H1 (cell line): ENCODE measurements around the gene DAPK1. TPM values are rescaled to one million over a fixed set of nuclear protein-coding genes. Genes with fewer than 3 reads are reported as not detected.

Source experiments
- CTCF ChIA-PET: fragments of 300-600 bp; sonication (Branson Sonifier 250); formaldehyde crosslinking; loops from one replicate; lab custom pipeline; 2021; ENCODE audit not compliant: partially characterized antibody; lab: Charles Lee
- POLR2A ChIA-PET: fragments of 300-600 bp; sonication (Branson Sonifier 250); formaldehyde crosslinking; loops from one replicate; lab custom pipeline; 2021; ENCODE audit warnings: inconsistent platforms; ENCODE audit not compliant: partially characterized antibody; lab: Charles Lee
- DNase-seq, 2 experiments: peaks; one replicate each; pipeline versions ENCODE4 v3.0.0 to v3.0.0-alpha.2; 2010 to 2022; ENCODE audit warnings: low spot score in 2 of 2, low read depth in 1 of 2, mixed read lengths in 1 of 2
- FAIRE-seq: peaks from 2 replicates; lab custom pipeline; 2011; peaks lifted over from hg19 to GRCh38; lab: Jason Lieb, UNC
- H2AFZ ChIP-seq: 2 replicates; pipeline ENCODE4 v1.8.1; 2012; ENCODE audit warnings: low read length, inconsistent platforms
- H2AK5ac ChIP-seq: 2 replicates; pipeline ENCODE4 v1.6.1; 2013; ENCODE audit warnings: low read depth, low read length
- H2BK120ac ChIP-seq: replicated peaks from 2 replicates; pipeline ENCODE3; 2013; ENCODE audit warnings: low read depth, low read length, inconsistent platforms
- H2BK12ac ChIP-seq: 2 replicates; pipeline ENCODE4 v1.6.1; 2013; ENCODE audit warnings: low read depth, low read length
- H2BK15ac ChIP-seq: 2 replicates; pipeline ENCODE4 v1.6.1; 2013; ENCODE audit warnings: low read length
- H2BK20ac ChIP-seq: 2 replicates; pipeline ENCODE4 v1.6.1; 2013; ENCODE audit warnings: low read length
- H2BK5ac ChIP-seq: 2 replicates; pipeline ENCODE4 v1.6.1; 2013; ENCODE audit warnings: low read depth, low read length
- H3K14ac ChIP-seq: 2 replicates; pipeline ENCODE4 v1.6.1; 2013; ENCODE audit warnings: inconsistent platforms; ENCODE audit not compliant: insufficient read length
- H3K18ac ChIP-seq: 2 replicates; pipeline ENCODE4 v1.6.1; 2013; ENCODE audit warnings: low read length; ENCODE audit errors: extremely low read depth
- H3K23ac ChIP-seq: 2 replicates; pipeline ENCODE4 v1.6.1; 2013; ENCODE audit warnings: inconsistent platforms; ENCODE audit not compliant: insufficient read length
- H3K23me2 ChIP-seq: 2 replicates; pipeline ENCODE4 v1.6.1; 2013; ENCODE audit warnings: low read depth, low read length
- H3K27ac ChIP-seq: 2 replicates; pipeline ENCODE4 v1.6.1; 2011; ENCODE audit warnings: low read depth, low read length, inconsistent platforms
- H3K27me3 ChIP-seq, 4 experiments: replicated peaks in 1 of 4; 1 replicate in 1 of 4; 2 replicates in 3 of 4; pipeline versions ENCODE4 v1.6.1 to v1.8.1; 2011 to 2013; ENCODE audit warnings: low read length in 3 of 4, mild to moderate bottlenecking in 3 of 4, inconsistent platforms in 2 of 4, mixed read lengths in 2 of 4, moderate library complexity in 1 of 4; ENCODE audit not compliant: control insufficient read depth in 3 of 4, insufficient read depth in 3 of 4; ENCODE audit errors: extremely low read depth in 1 of 4
- H3K36me3 ChIP-seq, 4 experiments: 2 replicates each; pipeline versions ENCODE4 v1.6.1 to v1.8.1; 2011 to 2013; ENCODE audit warnings: mild to moderate bottlenecking in 4 of 4, low read length in 3 of 4, moderate library complexity in 2 of 4, control low read depth in 1 of 4, inconsistent platforms in 1 of 4; ENCODE audit not compliant: insufficient read depth in 4 of 4, control insufficient read depth in 2 of 4
- H3K4ac ChIP-seq: replicated peaks from 2 replicates; pipeline ENCODE3; 2013; ENCODE audit warnings: low read length, low read depth, mixed read lengths, inconsistent platforms; ENCODE audit not compliant: insufficient read length
- H3K4me1 ChIP-seq, 4 experiments: replicated peaks in 1 of 4; 1 replicate in 1 of 4; 2 replicates in 3 of 4; pipeline versions ENCODE4 v1.6.1 to v1.8.1; 2011 to 2013; ENCODE audit warnings: low read length in 3 of 4, inconsistent platforms in 2 of 4, mixed read lengths in 1 of 4; ENCODE audit not compliant: insufficient read depth in 4 of 4, control insufficient read depth in 3 of 4
- H3K4me2 ChIP-seq, 2 experiments: 2 replicates each; pipeline versions ENCODE4 v1.6.1 to v1.8.1; 2011 to 2013; ENCODE audit warnings: low read depth in 2 of 2, low read length in 2 of 2, control low read depth in 1 of 2, inconsistent platforms in 1 of 2, mild to moderate bottlenecking in 1 of 2; ENCODE audit not compliant: insufficient read depth in 1 of 2
- H3K4me3 ChIP-seq, 4 experiments: fragments of 200-600, 300-600 bp in 1 of 4; sonication (generic), shearing (Covaris generic), sonication (Bioruptor Twin) in 1 of 4; 2 replicates each; pipeline versions ENCODE4 v1.5.1 to v1.8.1; 2011 to 2016; ENCODE audit warnings: low read length in 4 of 4, low read depth in 3 of 4, control low read depth in 2 of 4, inconsistent platforms in 2 of 4, mild to moderate bottlenecking in 2 of 4, mixed read lengths in 1 of 4, moderate library complexity in 1 of 4; ENCODE audit not compliant: insufficient read depth in 2 of 4; ENCODE audit errors: extremely low read depth in 1 of 4
- H3K56ac ChIP-seq: replicated peaks from 2 replicates; pipeline ENCODE3; 2013; ENCODE audit warnings: low read depth, mild to moderate bottlenecking, mixed read lengths, low read length, inconsistent platforms; ENCODE audit not compliant: insufficient read length
- H3K79me1 ChIP-seq: 2 replicates; pipeline ENCODE4 v1.6.1; 2013; ENCODE audit warnings: low read depth, low read length, control low read depth
- H3K79me2 ChIP-seq, 2 experiments: 2 replicates each; pipeline versions ENCODE4 v1.6.1 to v1.8.1; 2012 to 2013; ENCODE audit warnings: low read length in 2 of 2, mild to moderate bottlenecking in 2 of 2, inconsistent platforms in 1 of 2; ENCODE audit not compliant: insufficient read depth in 2 of 2, control insufficient read depth in 1 of 2
- H3K9ac ChIP-seq, 4 experiments: replicated peaks in 1 of 4; 1 replicate in 1 of 4; 2 replicates in 3 of 4; pipeline versions ENCODE4 v1.6.1 to v1.8.1; 2011 to 2013; ENCODE audit warnings: low read depth in 3 of 4, low read length in 3 of 4, control low read depth in 2 of 4, mild to moderate bottlenecking in 2 of 4, moderate library complexity in 2 of 4, inconsistent platforms in 1 of 4; ENCODE audit errors: extremely low read depth in 1 of 4
- H3K9me3 ChIP-seq, 2 experiments: 2 replicates each; pipeline versions ENCODE4 v1.6.1 to v1.8.1; 2012 to 2013; ENCODE audit warnings: mild to moderate bottlenecking in 2 of 2, moderate library complexity in 2 of 2, control low read depth in 1 of 2, inconsistent platforms in 1 of 2, low read depth in 1 of 2, low read length in 1 of 2, mixed read lengths in 1 of 2; ENCODE audit not compliant: insufficient read depth in 2 of 2
- H4K20me1 ChIP-seq, 2 experiments: replicated peaks in 1 of 2; 2 replicates each; pipeline versions ENCODE3 to v1.8.1; 2011 to 2013; ENCODE audit warnings: inconsistent platforms in 2 of 2, low read length in 2 of 2, mild to moderate bottlenecking in 1 of 2; ENCODE audit not compliant: insufficient read depth in 2 of 2, control insufficient read depth in 1 of 2
- H4K5ac ChIP-seq: 2 replicates; pipeline ENCODE4 v1.6.1; 2013; ENCODE audit warnings: low read length, low read depth, mixed read lengths, inconsistent platforms; ENCODE audit not compliant: insufficient read length
- H4K8ac ChIP-seq: 2 replicates; pipeline ENCODE4 v1.8.0; 2013; ENCODE audit warnings: mild to moderate bottlenecking, moderate library complexity, low read length, inconsistent platforms; ENCODE audit not compliant: insufficient read depth; ENCODE audit errors: extremely low read depth
- H4K91ac ChIP-seq: replicated peaks from 2 replicates; pipeline ENCODE3; 2013; ENCODE audit warnings: low read length, mixed read lengths, inconsistent platforms; ENCODE audit not compliant: insufficient read length
- ATF3 ChIP-seq: IDR thresholded peaks from 2 replicates; pipeline ENCODE4 v1.6.1; 2011; ENCODE audit warnings: low read depth, mild to moderate bottlenecking, low read length; ENCODE audit not compliant: insufficient read depth
- CBX8 ChIP-seq: fragments of 300-800, 300-1000 bp; sonication (generic); IDR thresholded peaks from 2 replicates; pipeline ENCODE4 v1.7.1; 2016; ENCODE audit warnings: low read depth, low read length, borderline replicate concordance
- CREB1 ChIP-seq: IDR thresholded peaks from 2 replicates; pipeline ENCODE4 v1.6.1; 2012; ENCODE audit warnings: inconsistent platforms
- GABPA ChIP-seq: IDR thresholded peaks from 2 replicates; pipeline ENCODE4 v1.6.1; 2011; ENCODE audit warnings: mild to moderate bottlenecking, low read length, moderate library complexity, borderline replicate concordance; ENCODE audit not compliant: insufficient read depth
- GTF2F1 ChIP-seq: IDR thresholded peaks from 2 replicates; pipeline ENCODE4 v1.6.1; 2012; ENCODE audit warnings: low read depth, low read length, improper control_type of control experiment, borderline replicate concordance
- MAFK ChIP-seq: IDR thresholded peaks from 2 replicates; pipeline ENCODE4 v1.6.1; 2012; ENCODE audit warnings: low read depth, mild to moderate bottlenecking, improper control_type of control experiment, low read length
- MAX ChIP-seq: IDR thresholded peaks from 2 replicates; pipeline ENCODE4 v1.6.1; 2012; ENCODE audit warnings: inconsistent platforms
- POU5F1 ChIP-seq: IDR thresholded peaks from 2 replicates; pipeline ENCODE4 v1.6.1; 2011; ENCODE audit warnings: low read depth, mild to moderate bottlenecking, low read length, moderate library complexity
- TAF1 ChIP-seq: IDR thresholded peaks from 2 replicates; pipeline ENCODE4 v1.6.1; 2011; ENCODE audit warnings: mild to moderate bottlenecking, low read depth, low read length
- TAF7 ChIP-seq: optimal IDR thresholded peaks from 2 replicates; pipeline ENCODE3; 2011; ENCODE audit warnings: low read depth, mild to moderate bottlenecking, inconsistent platforms, low read length, moderate library complexity, borderline replicate concordance
- TCF12 ChIP-seq: IDR thresholded peaks from 2 replicates; pipeline ENCODE4 v1.6.1; 2011; ENCODE audit warnings: low read depth, mild to moderate bottlenecking, low read length
- WGBS, 2 experiments: shearing (Covaris generic) in 1 of 2; methylation state at CpG; one replicate each; pipeline versions ENCODE4 v1.1.6 to v1.1.7; 2013 to 2015; ENCODE audit warnings: low lambda C conversion rate in 2 of 2, mixed read lengths in 2 of 2, inconsistent platforms in 1 of 2, low coverage in 1 of 2, missing lambda C conversion rate in 1 of 2; ENCODE audit not compliant: insufficient replicate concordance in 2 of 2, insufficient coverage in 1 of 2, insufficient read length in 1 of 2; ENCODE audit errors: extremely low coverage in 1 of 2, missing lambda C conversion rate in 1 of 2; 5-methylcytosine and 5-hydroxymethylcytosine counted together
- polyA plus RNA-seq, 7 experiments: library from polyadenylated mRNA; depleted of rRNA in 3 of 7; stranded (reverse) in 5 of 7; unstranded in 2 of 7; fragments of >200 nt in 5 of 7; fragments of 200-250 nt in 2 of 7; gene quantifications; 1 replicate in 5 of 7; 2 replicates in 1 of 7; 4 replicates in 1 of 7; pipeline versions ENCODE4 v1.2.1 to v1.2.3, GENCODE V29; 2011 to 2013; ENCODE audit warnings: missing spikeins in 2 of 7, mixed read lengths in 2 of 7
- total RNA-seq: library from RNA; stranded (reverse); fragmentation: NEBNext Ultra II Directional; extraction: Animal tissue kit (Norgen Biotek cat#: 25700); gene quantifications from 2 replicates; pipeline ENCODE4 v1.2.1, GENCODE V29; 2021

DAPK1 gene
- total and polyA plus RNA-seq, 2 of the 8 experiments (the other 6 are each of a cell fraction or from before 2014, with no cell fraction given), result 62.4 to 131 TPM

GRCh38 chr9:87610200-87611155 is 112.8 kb downstream of the DAPK1 start:
- Histone ChIP-seq H2BK120ac (no peak overlapping the region), H3K14ac (no peak overlapping the region), H3K27me3 (no peaks in the 10 kb centered on the region), H3K79me1 (peaks cover 6% of the 10 kb centered on the region; the same call in 1 of the 2 replicates), H2AFZ (no peak overlapping the region), H2BK12ac (no peak overlapping the region), H3K18ac (no peak overlapping the region), H4K5ac (no peak overlapping the region), H3K27ac (no peak overlapping the region), H4K8ac (no peak overlapping the region), H3K23me2 (no peaks in the 10 kb centered on the region; the same call in 1 of the 2 replicates), H3K23ac (no peak overlapping the region), H2BK5ac (no peak overlapping the region), H3K4me3 (no peak overlapping the region), H3K4me2 (no peak overlapping the region), H3K79me2 (peaks cover 0 to 21% of the 10 kb centered on the region in 2 experiments; a peak in 2 of 4 replicates), H3K4ac (no peak overlapping the region), H4K91ac (no peak overlapping the region), H3K4me1 (peaks cover 2 to 16% (median 8%) of the 10 kb centered on the region in 4 experiments; a peak in 6 of 7 replicates), H4K20me1 (peaks cover 0 to 2% of the 10 kb centered on the region in 2 experiments), H2AK5ac (no peak overlapping the region), H2BK20ac (no peak overlapping the region), H3K9ac (no peak overlapping the region), H3K36me3 (peaks cover 3 to 35% (median 9%) of the 10 kb centered on the region in 4 experiments; a peak in 4 of 8 replicates), H3K56ac (no peak overlapping the region), H2BK15ac (no peak overlapping the region), H3K9me3 (no peaks in the 10 kb centered on the region)
- 92% methylated on average over 12 of the region's 12 CpGs; no CpG with 5 or more reads in 1 of the 2 experiments for WGBS, 2 experiments
- CTCF ChIA-PET, result interaction anchor here (0.6 to 1.7 kb wide), 6 partner anchors 10 to 308 kb away, joined by 3 to 4 read pairs (median 3); no protein-coding TSS in a partner anchor
- FAIRE-seq (no peak), DNase-seq (no peak)
- POLR2A ChIA-PET, result interaction anchor here (1.3 to 1.6 kb wide), 2 partner anchors 33 to 273 kb away, joined by 3 read pairs; no protein-coding TSS in a partner anchor
- no peak for TF ChIP-seq MAFK
- no peak for TF ChIP-seq GABPA
- TF ChIP-seq TAF7, result no peak
- no peak for TF ChIP-seq GTF2F1
- TF ChIP-seq TCF12, result no peak
- TF ChIP-seq MAX, result no peak
- no peak for TF ChIP-seq POU5F1
- TF ChIP-seq CREB1, result no peak
- no peak for TF ChIP-seq TAF1
- no peak for TF ChIP-seq ATF3
- TF ChIP-seq CBX8, result no peak
